SKM-1 (cell line): ENCODE results near the gene PEA15.

Experiments used
- DNase-seq: peaks from one replicate; lab custom pipeline; 2025; ENCODE audit not compliant: unreplicated experiment; lab: John Stamatoyannopoulos, UW

PEA15 gene

DNA sequence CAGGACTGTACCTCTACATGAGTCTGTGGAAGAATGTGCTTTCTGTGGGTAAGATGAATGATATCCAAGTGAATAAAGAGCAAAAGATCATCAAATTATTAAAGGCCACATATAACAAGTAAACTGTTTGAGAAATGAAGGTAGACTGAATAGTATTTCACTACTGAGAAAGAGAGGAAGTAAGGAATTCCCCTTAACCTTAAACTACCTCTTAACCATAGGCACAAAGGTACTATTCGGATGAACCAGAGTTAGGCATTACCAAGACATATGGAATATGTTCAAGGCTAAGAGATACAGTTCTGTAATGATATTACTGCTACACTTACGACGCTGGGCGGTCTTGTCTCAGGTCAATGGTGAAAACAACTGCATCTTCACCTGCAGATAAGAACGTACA lies 31.6 kb downstream of the PEA15 start:
- DNase-seq = no peak

DNA sequence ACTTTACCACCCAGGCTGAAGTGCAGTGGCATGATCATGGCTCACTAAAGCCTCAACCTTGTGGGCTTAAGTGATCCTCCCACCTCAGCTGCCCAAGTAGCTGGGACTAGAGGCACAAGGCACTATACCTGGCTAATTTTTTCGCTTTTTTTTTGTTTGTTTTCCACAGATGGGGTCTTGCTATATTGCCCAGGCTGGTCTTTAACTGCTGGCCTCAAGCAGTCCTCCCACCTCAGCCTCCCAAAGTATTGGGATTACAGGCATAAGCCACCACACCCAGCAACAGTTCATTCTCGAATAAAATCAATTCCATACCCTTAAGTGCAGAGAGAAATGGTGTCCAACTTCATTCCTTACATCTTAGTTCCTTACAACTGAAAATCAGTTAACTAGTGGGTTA lies 32.4 kb downstream of the PEA15 start:
- DNase-seq = no peak

DNA sequence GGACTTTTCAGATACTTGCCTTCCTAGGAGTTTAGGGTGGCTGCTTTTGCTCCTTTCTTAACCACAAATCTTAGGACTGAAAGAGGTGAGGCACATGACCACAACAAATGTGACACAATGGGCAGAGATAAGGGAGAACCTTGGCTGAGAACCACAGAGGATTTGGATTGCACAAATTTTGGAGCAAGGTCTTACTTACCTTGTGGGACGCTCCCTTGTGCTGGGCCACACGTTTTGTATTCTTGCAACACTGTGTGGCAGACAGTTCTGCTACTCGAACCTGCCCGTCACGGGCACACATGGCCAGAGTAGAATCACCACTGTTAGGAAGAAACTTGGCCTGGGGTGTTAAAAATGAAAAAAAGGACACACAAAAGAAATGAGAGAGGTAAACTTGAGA lies 33.2 kb downstream of the PEA15 start:
- DNase-seq = no peak

DNA sequence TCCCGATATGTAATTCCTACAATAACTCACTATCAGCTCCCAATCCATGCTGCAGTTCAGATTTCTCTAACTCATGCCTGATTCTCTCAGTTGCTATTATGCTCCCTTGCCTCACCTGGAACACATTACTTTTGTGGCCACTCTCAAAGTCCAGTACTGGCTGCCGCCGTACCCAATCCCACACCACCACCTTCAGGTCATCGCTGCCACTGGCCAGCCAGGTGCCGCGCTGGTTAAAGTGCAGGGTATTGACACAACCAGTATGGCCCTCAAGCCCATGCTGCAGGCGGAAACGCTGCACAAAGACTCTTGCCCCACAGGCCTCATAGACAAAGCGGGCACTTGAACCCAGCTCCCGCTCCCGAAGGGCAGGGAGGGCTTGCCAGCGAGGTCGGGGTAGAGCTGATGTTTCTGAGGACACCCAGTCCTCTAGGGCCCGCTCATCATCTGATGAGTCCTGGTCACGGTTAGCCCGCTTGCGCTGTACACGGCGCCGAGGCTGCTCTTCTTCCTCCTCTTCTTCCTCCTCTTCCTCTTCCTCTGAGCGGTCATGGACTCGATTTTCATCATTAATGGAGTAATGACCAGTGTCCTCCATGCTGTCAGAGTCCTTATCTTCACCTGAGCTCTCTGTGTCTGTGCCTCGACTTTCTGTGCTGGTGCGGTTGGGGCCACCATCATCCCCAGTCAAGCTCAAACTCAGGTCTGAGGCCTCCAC lies 34.6 kb downstream of the PEA15 start:
- DNase-seq = no peak

DNA sequence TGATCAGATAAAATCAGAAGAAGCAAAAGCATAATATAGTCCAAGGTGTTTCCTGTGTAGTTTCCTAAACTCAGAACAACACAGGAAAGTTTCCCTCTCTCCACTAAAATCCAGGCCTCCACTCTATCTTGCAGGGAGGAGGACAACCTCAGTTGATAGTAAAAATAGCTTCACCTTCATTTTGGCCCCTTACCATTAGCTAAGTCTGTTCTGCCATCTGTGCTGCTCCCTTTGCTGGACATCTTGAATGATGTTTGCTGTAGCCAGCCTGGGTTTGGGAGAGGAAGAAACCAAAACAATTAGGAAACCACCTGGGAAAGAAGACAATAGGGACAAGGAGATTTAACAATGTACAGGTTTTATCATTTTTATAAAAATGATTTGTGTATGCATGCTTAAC lies 38.6 kb downstream of the PEA15 start:
- no peak for DNase-seq

DNA sequence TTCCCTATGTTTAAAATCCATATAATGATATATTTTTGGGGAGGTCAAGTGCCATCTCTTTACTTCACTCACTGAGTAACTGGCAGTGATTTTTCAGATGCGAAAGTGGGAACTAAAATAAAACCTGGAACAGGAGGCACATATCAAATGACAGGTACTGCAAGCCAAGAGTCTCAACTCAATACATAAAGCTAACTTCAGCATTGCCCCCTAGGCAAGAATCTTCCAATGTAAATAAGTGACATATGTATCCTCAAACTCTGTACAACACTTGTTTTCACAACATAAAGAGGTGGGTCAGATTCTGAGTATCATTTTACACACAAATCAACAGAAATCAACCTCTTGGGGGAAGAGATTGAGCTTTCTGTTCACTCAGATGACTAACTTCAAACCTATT lies 39.0 kb downstream of the PEA15 start:
- DNase-seq = no peak

DNA sequence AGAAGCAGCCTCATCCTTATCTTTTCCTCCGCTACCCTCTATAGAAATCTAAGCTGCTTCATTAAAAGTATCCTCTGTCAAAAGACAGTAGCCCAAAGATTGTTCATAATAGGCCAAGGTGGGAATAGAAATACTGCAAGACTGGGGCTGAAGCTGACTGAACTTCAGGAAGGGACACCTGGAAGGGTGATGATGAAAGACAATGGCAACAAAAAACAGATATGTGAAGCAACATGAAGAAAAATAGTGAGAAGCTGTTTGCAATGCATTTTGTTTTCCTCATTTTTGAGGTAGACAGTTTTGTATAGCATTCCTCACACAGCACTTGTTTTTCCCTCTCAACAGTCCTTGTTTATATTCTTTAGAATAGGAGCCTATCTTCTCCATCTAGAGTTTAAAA lies 40.2 kb downstream of the PEA15 start:
- DNase-seq = no peak

DNA sequence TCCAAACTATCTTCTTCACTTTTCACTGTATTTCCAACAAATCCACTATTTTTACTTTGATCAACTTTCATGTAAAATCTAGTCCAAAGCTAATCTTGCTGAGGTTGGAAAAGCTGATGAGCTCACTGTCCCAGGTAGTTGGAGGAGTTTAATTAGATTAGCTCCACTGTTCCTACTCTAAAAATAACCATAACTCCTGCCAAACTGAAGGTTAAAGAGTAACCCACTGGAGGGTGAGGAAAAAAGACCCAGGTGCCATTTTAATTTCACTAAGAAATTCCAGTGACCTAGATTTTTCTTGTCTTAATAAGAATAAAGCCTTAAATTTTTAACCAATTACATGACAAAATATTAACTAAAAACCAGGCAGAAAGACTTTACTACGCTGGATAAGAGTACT lies 41.9 kb downstream of the PEA15 start:
- no peak for DNase-seq

DNA sequence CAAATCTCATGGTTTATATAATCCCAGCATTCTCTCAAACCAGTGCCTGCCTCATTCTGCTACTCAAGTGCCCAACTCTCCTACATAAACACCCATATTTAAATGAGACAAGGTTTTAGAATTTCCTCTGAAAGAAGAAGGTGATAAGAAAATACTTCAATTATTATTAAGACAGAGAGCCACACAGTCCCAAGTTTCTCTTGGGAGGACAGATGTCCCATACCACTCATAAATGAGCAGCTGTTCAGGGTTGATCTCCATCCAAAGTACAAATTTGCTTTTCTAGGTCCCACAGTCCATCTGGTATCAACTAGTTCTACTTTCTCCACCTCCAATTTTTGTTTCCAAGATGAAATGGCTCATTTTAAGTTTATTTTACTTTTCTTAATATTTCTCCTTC lies 45.8 kb downstream of the PEA15 start:
- no peak for DNase-seq

DNA sequence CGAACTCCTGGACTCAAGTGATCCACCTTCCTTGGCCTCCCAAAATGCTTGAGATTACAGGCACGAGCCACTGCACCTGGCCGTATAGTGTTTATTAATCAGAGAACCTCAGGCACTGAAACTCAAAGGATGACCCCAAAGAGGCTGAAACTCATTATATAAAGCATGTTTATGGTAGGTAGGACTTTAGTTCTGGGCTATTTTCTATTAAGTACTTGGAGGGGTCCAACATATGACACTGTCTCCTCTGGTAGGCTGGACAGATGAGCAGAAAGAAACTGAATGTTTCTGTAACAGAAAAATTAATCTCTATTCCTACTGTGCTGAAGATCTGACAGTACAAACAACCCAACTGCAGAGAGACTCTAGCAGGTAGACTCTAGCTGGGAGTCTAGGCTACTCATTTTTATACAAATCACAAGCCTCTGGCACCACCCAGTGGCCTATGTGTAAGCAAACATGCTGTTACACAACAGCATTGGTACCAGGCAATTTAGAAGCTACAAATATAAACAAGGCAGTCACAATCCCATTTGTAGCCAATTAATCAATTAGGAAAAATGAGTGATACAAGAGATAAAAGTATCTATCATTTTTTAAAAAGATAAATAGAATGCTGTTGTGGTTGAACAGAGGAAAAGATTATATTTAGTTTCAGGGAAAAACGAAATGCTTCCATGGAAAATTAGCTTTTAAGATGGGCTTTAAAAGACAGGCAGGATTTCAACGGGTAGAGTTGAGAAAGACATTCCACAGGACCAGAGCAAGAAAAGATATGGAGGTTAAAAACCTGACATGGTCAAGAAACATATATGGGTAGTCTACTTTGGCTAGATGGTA lies 46.7 kb downstream of the PEA15 start:
- DNase-seq = peak; percentile 16

DNA sequence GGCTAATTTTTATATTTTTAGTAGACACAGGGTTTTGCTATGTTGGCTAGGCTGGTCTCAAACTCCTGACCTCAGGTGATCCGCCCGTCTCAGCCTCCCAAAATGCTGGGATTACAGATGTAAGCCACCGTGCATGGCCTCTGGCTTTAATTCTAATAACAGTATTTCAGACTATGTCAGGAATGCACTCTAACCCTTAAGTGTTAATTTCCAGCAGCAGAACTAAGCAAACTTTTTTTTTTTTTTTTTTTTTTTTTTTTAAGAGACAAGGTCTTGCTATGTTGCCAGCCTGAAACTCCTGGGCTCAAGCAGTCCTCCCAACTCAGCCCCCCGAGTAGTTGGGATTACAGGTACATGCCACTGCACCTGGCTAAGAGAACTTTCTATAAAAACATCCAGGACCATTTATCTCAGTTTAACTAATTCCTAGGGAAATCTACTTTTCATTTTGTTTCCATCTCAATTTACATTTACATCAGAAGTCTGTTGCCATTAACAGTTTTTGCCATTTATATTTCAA lies 50.7 kb downstream of the PEA15 start:
- no peak for DNase-seq

DNA sequence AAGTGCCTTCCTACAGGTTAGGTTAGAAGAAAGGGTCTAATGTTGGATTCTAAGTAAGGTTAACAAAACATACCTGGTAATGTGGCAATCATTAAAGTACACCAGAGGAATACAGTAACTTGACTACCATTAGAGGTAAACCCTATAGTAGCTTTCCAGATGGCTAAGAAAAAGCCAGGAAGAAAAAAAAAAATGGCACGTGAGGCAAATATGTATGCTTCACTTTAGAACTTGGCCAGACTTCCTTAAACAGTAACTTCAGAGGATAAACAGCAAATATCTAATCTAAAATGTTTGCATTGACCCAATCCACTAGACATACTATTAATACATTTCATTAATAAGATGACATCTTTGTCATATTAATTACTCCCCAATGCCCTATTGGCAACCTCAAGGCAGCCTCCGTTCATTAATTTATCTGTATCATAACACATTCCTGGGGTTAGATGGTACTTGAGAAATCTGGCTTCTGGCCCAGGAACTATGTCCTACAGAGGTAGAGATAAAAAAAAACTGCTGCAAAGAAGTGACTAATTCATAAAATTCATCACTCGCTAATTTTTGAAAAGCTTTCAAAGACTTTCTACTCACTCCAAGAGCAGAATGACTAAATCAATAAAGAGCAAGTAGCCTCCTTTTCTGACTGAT lies 51.3 kb downstream of the PEA15 start:
- no peak for DNase-seq

DNA sequence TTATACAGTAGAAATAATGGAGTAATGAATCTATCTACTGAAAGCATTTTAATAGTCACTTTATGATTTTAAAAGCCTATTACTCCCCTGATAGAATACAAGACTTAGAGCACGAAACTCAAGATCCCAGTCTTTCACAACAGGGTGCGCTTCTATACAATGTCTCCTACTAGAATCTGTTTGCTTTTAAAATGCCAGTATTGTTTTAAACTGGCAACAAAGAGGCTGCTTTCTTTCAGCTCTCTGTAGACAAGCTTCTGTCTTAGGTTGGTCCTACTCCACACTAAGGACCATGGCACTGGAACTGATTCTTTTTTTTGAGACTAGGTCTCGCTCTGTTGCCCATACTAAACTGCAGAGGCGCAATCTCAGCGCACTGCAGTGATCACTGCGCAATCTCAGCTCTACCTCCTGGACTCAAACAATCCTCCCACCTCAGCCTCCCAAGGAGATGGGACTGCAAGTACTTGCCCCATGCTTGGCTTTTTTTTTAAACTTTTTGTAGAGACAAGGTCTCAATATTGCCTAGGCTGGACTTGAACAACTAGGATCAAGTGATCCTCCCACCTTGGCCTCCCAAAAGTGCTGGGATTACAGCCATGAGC lies 52.3 kb downstream of the PEA15 start:
- no peak for DNase-seq

DNA sequence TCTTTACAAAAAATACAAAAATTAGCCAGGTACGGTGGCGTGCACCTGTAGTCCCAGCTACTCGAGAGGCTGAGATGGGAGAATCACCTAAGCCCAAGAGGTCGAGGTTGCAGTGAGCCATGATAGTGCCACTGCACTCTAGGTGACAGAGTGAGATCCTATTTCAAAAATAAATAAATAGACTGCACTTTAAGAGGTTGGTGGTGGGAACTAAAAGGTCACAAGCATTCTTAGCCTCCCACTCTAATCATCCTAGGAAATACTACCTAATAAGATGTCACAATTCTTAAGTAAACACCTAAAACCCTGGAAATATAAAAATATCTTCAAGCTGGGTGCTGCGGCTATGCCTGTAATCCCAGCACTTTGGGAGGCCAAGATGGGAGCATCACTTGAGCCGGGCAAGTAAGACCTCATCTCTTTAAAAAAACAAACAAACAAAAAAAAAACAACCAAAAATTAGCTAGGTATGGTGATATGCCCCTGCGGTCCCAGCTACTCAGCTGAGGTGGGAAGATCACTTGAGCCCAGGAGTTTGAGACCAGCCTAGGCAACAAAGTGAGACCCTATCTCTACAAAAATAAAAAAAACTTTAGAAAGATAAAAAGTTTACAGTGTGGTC lies 53.1 kb downstream of the PEA15 start:
- no peak for DNase-seq

DNA sequence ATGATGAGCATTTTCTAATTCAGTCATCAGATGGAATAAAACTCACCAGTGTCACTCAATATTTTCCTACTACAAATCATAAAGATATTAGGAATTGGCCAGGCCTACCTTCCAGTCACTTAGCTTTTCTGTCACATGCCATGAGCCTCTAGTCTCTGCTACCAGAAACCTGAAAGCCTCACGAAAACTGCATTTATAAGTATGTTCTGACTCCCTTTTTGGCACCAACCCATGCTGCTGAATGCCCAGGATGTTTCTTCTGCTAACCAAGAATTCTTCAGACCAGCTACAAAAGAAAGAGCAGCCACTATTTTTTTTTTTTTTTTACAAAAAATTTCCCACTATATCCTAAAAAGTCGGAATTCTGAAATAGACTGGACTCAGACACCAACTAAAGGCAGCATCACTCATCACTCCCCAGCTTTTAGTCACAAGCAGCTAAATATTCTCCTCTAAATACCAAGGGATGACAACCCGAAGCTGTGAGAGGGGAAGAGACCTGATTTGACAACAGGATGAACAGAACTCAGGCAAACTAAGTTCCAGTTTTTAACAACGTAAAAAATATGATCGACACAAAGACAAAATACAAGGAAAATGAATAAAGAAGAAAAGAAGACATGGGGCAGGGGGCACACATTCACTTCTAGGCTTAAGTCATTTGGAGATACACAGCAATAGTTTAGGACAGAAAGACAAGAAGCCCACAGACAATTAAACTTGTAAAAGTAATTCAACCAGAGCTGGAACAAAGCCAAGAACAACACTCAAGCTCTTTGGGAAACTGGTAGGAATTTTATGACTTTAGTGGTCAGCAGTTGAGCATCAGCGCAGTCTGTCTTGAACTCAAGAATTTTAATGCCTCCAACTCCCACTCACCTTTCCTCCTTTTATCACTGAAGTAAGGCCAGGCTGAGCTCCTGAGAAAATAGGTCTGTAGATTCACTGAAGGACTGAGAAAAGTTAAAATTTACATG lies 55.5 kb downstream of the PEA15 start:
- DNase-seq = no peak

DNA sequence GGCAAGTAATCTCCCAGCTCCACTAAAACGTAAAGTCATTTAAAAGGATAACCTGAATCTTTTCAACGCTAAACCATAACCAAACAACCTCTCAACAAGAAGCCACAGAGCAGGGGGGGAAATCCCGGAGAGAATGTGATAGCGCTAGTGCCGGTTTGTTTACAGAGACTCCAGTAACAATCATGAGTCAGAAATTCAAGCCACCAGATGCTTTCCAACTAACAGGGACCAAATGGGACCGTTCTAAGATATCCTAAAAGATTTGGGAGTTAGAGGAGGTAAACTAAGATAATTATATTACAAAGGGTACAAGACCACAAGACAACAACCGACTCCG lies 56.3 kb downstream of the PEA15 start:
- DNase-seq = no peak

DNA sequence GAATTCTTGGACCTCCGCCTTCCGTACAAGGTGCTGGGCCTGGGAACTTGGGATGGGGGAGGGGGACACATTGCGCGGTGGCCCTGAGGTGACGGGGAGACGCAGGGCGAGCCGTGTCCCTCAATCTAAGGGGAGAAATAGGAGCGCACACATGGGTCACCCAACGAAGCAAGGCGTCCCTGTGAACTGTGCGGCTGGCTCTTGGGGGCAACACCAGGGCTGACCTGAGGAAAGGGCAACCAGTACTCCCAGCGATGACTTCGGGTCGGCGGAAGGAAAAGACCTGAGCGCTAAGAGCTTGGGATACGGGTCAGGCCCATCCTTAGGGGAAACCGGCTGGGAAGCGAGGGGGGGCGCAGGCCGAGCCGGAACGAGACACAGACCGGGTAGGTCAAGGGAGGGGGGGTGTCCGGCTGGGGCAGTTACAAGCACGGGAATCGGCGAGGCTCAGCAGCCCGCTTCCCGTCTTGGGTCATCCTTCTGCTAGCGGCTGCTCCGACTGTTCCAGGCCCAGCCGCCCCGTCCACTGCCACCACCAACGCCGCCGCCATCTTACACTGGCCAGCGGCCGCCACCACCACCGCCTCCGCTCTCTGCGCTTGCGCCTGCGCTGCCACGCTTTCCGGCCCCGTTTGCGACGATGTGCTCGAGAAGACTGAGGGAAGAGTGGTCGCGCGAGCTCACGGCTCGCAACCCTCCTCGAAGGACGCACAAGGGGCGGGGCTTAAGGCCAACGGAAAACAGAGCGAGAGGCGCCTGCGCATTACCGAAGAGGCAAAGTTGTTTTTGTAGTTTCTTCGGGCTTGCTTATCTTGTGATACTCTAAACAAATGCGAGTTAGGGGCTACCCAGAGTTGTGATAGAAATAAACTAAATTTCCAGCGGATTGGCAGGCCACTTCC lies 57.0 kb downstream of the PEA15 start, which contains the start of gene DCAF8:
TSS of gene DCAF8 (minus strand) at position 657 of the 902 bp plus-strand sequence. CDS start 18,541 bp downstream, outside the sequence.
- peak; percentile 100 for DNase-seq

DNA sequence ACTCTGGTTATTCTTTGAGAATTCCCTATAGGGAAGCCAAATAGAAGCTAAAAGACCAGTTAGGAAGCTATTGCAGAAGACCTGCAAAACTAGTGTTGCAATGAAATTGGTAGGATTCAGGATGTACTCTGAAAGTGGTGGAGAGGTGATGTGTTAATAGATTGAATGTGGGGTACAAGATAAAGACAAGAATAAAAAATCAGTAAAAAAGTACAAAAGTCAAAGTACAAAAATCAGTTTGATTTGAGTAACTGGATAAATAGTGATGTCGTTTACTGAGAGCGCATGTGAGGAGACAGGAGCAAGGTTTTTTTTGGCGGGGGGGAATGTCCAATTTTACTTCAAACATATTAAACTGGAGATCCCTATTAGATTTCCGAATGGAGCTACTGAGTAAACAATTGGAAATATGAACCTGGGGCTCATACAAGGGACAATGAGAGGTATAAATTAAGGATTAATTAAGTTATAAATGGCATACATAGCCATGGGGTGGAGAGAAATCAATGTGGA lies 59.7 kb downstream of the PEA15 start:
- no peak for DNase-seq
